ENCODE measurements around the gene PALB2.
"Not testable (repeated sequence)": the region's sequence is repeated elsewhere in the genome, so short reads cannot be mapped to it uniquely, and the experiment has no call there.

The PALB2 gene

DNA sequence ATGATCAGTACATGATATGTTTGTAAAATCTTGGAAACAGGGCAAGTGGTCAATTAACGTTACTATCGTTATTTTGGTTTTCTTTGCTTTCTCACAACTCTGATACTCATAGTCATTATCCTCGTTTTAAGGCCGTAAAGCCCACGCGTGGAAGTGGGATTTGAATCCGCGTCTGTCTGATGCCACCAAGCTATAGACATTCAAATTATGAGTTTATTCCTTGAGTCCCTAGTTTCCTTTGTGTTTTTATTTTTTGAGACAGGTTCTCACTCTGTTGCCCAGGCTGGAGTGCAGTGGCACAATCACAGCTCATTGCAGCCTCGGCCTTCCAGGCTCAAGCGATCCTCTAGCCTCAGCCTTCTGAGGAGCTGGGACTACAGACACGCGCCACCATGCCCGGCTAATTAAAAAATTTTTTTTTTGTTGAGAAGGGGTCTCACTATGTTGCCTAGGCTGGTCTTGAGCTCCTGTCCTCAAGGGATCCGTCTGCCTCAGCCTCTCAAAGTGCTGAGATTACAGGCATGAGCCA, 1.2 kb upstream of the PALB2 start:
- no peak for DNase-seq (ENCODE audit: low read depth)

DNA sequence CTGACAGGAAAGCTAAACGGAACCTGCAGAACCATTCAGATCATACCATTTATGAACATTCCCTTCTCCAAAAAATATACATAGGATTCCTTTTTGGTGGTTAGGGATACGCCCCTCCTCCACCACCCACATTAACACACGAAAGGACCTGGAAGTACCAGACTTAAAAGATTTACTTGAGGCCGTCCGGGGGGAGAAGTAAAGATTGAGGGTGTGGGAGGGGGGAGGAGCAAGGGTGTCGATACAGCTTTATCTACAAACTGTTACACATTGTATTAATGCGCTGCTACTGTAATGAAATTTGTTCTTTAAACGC, 537 bp downstream of the PALB2 start:
- no peak for DNase-seq (ENCODE audit: low read depth)

DNA sequence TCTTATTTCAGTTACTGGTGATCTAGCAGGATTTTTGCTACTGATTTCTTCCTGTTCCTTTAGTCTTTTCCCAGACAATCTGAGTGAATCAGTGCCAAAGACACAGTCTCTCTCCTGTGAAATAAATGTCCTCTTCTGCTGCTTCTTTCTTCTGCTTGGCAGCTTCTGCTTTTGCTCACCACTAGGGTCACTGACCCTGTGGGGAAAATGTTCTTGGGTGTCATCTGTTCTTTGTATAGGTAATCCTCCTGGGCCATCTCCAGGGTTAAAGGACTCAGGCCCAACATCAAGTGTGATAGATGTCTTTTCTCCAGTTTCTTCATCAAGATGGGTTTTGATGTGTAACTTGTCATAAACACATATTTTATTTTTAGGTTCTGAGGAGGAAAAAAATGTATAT, 5.2 kb downstream of the PALB2 start:
- no peak for DNase-seq (ENCODE audit: low read depth)

DNA sequence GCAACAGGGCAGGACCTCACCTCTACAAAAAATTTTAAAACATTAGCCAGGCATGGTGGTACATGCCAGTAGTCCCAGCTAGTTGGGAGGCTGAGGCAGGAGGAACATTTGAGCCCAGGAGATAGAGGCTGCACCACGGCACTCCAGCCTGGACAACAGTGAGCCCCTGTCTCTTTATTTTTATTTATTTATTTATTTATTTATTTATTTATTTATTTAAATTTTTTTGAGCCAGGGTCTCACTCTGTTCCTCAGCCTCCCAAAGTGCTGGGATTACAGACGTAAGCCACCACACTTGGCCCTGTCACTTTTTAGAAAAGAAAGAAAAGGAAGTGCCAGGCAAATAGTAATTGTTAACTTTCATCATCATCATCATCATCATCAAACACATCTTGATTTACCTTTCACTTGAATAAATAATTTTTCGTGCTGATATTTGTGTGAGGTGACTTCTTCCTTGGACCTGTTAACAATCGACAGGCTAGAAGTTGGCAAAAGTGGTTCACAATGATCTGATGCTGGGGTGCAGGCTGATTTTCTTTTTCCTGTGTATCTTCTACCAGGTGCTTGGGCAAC, 6.6 kb downstream of the PALB2 start:
- DNase-seq (ENCODE audit: low read depth) = no peak

DNA sequence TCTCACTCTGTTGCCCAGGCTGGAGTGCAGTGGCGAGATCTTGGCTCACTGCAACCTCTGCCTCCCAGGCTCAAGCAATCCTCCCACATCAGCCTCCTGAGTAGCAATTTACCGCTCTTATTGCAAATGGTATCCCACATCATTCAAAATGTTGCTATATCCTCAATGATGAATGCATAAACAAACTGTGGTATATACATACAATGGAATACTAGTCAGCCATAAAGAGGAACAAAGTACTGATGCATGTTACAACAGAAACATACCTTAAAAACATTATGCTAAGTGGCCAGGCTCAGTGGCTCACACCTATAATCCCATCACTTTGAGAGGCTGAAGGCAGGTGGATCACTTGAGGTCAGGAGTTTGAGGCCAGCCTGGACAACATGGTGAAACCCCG, 9.2 kb downstream of the PALB2 start:
- DNase-seq (ENCODE audit: low read depth) = not testable (repeated sequence)

DNA sequence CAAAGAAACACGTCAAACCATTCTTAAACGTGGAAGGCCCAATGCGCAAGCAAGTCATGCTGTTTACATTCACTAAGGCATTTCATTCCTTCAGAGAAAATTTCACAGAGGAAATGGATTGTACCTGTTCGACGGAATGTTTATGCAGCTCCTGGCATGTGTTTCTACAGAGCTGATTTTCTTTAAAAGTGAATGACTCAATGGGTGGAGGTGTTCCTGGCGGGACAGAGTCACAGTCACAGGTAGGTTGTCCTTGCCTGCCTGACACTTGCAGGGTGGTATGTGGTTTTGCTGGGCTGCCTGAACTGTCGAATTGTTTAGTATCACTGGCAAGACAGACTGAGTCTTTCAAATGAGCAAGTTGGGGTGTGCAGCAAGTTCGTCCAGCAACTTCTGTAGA, 11.6 kb downstream of the PALB2 start:
- no peak for DNase-seq (ENCODE audit: low read depth)

DNA sequence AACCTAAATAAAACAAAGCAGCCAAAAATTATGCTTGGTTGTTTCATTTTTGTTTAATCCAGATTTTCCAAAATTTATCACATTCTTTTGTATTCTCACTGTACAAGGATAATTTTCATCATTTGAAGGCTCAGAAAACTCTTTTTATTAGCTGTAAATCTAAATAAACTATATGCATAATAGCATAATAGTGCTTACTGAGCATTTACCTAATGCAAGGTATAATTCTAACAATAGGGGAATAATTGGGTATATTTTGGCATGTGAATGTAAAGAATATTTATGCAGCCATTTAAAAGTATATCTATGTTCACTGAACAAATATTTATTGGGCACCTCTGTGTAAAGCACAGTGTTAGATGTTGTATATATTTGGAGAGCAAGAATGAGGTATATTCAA, 17.0 kb downstream of the PALB2 start:
- DNase-seq (ENCODE audit: low read depth) = no peak

DNA sequence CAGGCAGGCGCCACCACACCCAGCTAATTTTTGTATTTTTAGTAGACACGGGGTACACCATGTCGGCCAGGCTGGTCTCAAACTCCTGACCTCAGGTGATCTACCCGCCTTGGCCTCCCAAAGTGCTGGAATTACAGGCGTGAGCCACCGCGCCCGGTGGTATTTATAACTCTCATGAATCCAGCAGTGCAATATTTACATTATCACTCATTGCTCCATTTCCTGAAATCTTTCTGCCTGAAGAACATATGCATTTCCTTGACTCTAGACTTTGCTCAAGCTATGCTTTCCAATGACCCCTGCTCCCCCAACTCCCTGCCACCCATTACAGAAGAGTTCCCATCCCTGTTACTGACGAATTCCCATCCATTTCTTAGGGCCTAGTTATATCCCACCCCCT, 25.3 kb downstream of the PALB2 start:
- no peak for DNase-seq (ENCODE audit: low read depth)

DNA sequence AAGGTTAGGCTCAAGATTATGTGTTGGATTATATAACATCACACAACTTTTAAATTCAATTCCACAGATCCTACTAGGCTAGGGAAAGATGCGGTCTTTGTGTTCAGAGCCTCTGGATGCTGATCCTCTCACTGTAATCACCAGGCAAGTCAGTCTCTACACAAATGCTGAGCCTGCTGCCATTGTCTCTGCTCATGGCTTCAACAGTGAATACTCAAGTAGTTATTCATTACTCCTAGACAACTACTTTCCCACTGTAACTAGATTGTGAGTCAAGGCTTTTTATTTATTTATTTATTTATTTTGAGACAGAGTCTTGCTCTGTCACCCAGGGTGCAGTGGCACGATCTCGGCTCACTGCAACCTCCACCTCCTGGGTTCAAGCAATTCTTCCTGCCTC, 29.2 kb downstream of the PALB2 start:
- no peak for DNase-seq (ENCODE audit: low read depth)

DNA sequence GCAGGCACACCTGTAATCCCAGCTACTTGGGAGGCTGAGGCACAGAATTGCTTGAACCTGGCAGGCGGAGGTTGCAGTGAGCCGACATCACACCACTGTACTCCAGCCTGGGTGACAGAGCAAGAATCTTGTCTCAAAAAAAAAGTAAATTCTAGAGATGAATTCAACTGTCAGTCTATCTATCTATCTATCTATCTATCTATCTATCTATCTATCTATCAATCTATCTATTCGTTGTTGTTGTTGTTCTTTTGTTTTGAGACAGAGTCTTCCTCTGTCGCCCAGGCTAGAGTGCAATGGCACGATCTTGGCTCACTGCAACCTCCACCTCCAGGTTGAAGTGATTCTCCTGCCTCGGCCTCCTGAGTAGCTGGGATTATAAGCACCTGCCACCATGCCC, 30.2 kb downstream of the PALB2 start:
- DNase-seq (ENCODE audit: low read depth) = not testable (repeated sequence)

DNA sequence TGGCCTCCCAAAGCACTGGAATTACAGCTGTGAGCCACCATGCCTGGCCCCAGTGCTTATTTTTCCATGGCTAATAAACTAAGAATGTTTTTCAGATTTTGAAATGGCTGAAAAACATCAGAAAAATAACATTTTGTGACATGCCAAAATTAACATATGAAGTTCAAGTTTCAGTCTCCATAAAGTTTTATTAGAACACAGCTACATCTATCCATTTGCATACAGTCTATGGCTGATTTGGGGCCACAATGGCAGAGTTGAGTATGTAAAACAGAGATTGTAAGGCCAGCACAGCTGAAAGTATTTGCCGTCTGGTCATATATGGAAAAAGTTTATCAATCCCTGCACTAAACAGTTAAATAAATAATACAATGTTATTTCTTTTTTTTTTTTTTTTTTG, 31.2 kb downstream of the PALB2 start:
- DNase-seq (ENCODE audit: low read depth) = no peak

DNA sequence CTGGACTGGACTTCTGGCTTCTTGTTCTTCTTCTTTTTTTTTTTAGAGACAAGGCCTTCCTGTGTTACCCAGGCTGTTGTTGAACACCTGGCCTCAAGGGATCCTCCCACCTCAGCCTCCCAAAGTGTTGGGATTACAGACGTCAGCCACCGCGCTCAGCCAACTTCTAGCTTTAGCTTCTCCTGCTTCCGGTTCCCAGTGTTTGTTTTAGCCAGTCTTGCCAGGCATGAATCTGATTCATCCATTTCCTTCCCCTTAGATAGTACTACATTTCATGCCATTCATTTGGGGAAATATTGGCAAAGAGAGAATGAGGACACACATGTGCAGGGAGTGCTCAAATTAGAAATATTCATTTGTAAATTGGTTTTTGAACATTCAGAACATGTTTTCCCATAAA, 32.9 kb downstream of the PALB2 start:
- DNase-seq (ENCODE audit: low read depth) = peak; percentile 33

DNA sequence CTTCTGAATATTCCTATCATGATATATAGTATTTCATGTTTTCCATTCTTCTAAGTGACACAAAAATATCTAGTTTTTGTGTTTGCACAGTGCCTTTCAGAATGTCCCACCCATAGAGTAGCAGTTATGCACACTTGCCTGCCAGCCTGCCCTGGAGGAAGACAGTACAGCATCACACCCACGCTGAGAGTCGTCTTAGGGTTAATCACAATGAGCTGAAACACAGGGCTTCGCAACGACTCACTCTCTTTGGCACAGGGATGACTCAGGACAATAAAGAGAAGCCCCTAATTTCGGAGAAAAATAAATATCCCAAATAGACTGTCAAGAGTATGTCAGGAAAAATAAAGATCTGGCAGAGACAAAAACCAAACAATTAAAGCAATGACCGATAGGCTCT, 33.4 kb downstream of the PALB2 start:
- DNase-seq (ENCODE audit: low read depth) = no peak

DNA sequence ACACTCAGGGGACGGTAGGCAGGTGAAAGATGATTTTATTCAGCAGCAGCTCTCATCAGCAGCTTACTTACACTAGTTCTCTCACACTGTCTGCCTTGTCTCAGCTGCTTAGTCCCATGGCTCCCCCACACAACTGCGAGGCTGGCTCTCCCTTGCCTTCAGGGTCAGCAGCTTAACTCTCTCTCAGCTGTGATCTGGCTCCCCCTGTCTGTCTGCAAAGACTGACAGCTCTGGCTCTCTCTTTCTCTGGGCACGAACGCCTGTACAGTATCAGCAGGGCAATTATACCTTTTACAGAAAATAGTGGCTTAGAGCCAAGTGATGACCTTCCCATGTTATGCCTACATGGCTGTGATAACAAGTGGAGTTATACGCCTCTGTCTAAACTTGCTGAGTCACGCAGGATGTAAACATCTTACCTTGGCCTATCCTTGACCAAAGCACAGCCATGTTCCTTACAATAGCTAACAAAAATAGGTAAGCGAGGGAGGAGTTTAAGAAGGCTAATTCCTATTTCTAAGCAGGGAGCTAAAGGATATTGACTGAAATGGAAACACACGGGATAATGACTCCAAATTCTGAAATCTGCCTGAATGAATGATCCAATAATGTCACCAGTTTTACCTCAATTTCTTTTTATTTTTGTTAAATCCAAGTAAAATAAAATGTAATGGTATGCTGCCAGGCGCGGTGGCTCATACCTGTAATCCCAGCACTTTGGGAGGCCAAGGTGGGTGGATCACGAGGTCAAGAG, 43.9 kb downstream of the PALB2 start:
- no peak for DNase-seq (ENCODE audit: low read depth)

DNA sequence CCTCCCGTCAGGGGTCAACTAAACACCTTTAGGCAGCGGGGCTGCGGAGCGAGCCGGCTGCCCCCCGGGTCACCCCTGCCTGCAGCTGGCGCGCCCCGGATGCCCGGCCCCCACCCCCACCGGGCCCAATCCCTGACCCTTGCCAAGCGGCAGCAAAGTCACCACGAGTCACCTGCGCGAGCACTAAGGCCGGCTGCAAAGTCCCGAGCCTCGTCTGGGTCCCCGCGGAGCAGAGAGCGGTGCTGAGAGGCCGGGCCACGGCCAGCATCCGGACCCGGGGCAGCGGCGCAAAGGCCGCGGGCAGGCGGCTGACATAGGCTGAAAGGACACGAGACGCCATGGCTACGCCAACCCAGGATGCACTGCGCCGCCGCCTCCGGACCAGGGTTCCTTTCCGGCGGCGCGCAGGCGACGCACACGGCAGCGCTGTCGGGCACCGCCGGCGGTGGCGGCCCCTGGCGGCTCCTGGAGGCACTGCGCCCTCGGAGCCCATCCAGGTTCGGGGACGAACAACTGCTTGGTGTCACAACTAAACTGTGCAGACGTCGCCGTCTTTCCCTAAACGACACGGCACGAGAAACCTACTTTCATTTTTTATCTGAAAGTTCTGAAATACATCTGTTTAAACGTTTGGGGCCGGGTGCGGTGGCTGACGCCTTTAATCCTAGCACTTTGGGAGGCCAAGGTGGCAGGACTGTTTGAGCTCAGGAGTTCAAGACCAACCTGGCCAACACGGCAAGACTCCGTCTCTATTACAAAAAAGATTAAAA, 45.0 kb downstream of the PALB2 start, which contains the start of gene NDUFAB1:
TSS of gene NDUFAB1 (minus strand) at position 366 of the 770 bp plus-strand sequence. CDS start at position 340, 26 bp downstream.
- DNase-seq (ENCODE audit: low read depth) = peak; percentile 87

DNA sequence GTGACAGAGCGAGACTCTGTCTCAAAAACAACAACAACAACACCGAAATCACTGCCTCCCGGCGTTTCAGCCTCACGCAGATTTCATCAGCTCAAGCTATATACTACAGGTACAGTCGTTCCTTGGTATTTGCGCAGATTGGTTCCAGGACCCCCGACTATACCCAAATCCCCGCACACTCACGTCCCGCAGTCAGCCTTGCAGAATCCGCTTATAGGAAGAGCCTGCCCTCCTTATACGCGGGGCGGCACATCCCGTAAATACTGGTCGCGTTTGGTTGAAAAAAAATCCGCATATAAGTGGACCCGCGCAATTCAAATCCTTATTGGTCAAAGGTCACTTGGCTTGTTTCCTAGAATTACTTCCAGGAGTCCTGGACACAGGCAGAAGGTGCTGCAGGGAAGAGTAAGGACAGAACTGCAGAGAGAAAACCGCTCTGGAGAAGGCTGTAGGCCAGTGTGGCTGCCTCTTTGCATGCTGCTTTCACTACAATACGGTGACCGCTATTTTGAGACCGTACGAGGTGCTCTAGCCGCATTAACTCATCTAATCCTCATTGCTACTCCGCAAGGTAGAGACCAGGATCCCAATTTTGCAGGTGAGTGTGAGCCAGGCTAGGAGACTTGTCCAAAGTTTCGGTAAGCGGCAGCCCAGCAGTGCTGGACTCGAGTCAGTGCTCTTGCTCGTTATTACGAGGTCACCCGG, 45.7 kb downstream of the PALB2 start:
- no peak for DNase-seq (ENCODE audit: low read depth)

DNA sequence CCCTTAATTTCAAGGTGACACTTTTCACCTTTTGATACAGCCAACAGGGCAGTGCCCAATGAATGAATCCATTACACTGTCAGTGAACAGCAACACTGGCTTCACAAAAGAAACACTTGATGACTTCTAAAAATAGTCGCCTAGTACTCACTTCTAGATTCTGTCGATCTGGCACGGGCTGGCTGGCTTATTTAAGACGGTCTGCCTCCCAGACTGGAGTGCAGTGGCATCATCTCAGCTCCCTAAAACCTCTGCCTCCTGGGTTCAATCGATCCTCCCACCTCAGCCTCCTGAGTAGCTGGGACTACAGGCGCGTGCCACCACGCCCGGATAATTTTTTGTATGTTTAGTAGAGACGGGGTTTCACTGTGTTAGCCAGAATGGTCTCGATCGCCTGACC, 46.9 kb downstream of the PALB2 start:
- no peak for DNase-seq (ENCODE audit: low read depth)

DNA sequence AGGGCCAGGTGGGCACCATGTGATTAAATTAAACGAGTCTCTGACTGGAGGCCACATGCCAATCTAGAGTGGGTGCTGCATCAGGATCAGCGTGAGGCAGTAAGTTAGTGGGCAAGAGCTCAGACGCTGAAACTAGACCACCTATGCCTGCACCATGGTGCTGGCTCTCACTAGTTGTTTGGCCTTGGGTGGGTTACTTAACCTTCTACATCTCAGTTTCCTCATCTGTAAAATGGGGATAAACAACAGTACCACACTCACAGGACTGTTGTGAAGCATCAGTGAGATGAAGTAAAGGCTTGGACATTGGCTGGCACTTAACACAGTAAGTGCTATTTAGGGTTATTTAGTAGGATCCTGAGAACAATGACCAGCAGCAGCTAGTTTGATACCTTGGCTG, 50.9 kb downstream of the PALB2 start:
- no peak for DNase-seq (ENCODE audit: low read depth)

DNA sequence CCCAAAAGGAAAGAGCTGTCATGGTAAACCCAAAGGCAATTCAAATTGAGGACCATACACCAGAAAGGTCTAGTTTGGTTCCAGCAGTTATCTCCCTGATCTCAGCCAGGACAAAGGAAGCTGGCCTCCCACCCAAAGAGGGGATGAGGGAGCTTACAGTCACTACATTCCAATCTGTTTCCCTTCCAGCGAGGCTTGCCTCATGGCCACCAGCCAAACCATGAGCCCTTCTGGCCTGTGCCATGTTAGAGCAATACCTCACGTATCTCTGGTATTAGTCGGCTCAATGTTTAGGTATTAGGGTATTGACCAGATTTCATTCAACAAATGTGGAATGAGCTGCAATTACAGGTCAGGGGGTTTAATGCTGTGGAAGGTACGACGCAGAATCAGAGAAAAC, 53.4 kb downstream of the PALB2 start:
- DNase-seq (ENCODE audit: low read depth) = peak; percentile 61

DNA sequence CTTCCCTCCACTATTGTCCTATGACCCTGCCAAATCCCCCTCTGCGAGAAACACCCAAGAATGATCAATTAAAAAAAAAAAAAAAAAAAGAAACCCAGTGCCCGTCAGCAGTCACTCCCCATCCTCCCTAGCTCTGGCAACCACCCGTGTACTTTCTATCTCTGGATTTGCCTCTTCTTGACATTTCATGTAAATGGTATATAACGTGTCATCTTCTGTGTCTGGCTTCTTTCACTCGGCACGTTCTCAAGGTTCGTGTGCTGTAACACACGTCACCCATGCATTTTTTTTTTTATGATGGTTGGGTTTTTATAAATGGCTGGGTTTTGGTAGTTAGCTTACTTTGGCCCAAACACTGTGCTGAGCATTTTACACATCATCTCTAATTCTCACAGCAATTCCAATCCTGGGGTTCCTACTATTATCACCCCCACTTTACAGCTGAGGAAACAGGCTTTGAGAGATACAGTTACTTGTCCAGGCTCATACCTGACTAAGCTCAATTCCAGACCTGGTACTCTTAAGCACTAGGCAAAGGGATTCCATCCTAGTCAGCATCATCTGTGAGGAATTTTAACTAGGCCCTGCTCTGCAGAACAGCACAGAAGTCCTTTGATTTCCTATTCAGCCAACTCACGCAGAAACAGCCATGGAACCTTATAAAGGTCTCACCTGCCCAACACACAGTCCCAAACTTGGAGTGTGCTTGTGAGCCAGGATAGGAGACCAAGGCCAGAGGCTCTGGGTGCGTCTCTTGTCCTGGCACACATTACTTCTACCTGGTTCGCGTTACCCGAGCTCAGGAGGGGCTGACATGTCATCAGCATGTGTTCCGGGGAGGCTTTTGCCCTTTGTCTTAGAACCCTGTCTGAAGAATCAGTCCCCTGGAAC, 56.7 kb downstream of the PALB2 start:
- no peak for DNase-seq (ENCODE audit: low read depth)

DNA sequence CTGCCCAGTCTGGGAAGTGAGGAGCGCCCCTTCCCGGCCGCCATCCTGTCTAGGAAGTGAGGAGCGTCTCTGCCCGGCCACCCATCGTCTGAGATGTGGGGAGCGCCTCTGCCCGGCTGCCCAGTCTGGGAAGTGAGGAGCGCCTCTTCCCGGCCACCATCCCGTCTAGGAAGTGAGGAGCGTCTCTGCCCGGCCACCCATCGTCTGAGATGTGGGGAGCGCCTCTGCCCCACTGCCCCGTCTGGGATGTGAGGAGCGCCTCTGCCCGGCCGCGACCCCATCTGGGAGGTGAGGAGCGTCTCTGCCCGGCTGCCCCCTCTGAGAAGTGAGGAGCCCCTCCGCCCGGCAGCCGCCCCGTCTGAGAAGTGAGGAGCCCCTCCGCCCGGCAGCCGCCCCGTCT, 57.8 kb downstream of the PALB2 start:
- not testable (repeated sequence) for DNase-seq (ENCODE audit: low read depth)

Measured in fibroblast of gingiva (primary cell).